ENCODE data around the gene ARHGEF1. TPM values are rescaled to one million over a fixed set of nuclear protein-coding genes. Genes with fewer than 3 reads are reported as not detected.

The ARHGEF1 gene
- total RNA-seq, 5 donors from 2014 or later (not counting 1 experiment from before 2014, with no cell fraction given): 1,130 to 1,360 (median 1,288) TPM

DNA sequence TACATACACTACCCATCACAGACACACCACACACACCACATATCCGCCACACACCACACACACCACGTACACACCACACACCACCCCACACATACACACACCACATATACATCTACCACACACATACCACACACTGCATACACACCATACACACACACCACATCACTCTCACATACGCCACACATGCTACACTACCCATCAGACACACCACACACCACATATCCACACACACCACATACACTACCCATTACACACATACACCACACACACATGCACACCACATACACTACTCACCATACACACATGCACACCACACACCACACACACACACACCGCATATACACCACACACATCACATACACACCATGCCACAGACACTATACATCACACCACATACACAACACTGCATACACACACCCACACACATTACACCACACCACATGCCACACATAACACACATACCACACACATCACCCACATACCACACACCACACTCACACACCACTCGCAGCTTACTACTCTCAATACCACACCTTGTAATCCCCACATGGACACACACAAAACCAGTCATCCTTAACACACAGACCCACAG lies 35.8 kb downstream of the ARHGEF1 start:
- Mint-ChIP-seq H3K4me3 (no peak overlapping the region), H3K36me3 (peaks cover 4% of the 10 kb centered on the region), H3K9me3 (no peaks in the 10 kb centered on the region), H3K27ac (no peak overlapping the region), H3K27me3 (peaks cover 11 to 12% of the 10 kb centered on the region in 2 donors), H3K4me1 (peaks cover 20 to 31% (median 21%) of the 10 kb centered on the region in 3 donors)
- Histone ChIP-seq H3K27me3 (replicated peaks in 1 of 2; ENCODE audit: control insufficient read depth in 2 of 2, extremely low read depth in 1 of 2, insufficient read depth in 2 of 2, low read length in 1 of 2) (peaks cover 15 to 83% of the 10 kb centered on the region in 2 experiments), H3K4me3 (ENCODE audit: control insufficient read depth in 1 of 2, extremely low read depth in 1 of 2, low read length in 1 of 2) (no peak overlapping the region), H3K9me3 (no peaks in the 10 kb centered on the region), H3K27ac (ENCODE audit: low read length) (no peak overlapping the region), H3K36me3 (ENCODE audit: control insufficient read depth in 2 of 2, extremely low read depth in 1 of 2, insufficient read depth in 1 of 2, low read length in 1 of 2) (no peaks in the 10 kb centered on the region), H3K4me1 (ENCODE audit: control insufficient read depth in 1 of 2, extremely low read depth in 1 of 2, insufficient read depth in 2 of 2, low read length in 2 of 2) (peaks cover 26 to 53% of the 10 kb centered on the region in 2 experiments)
- ChIA-PET POLR2A (interaction anchor here in 1 of 2 donors (0.6 kb wide), 1 partner anchor 10 kb away, joined by 5 read pairs; no protein-coding TSS in a partner anchor), CTCF (no interaction called here)
- no peak for DNase-seq
- WGBS (ENCODE audit: insufficient coverage): 92% methylated on average over 5 of the region's 5 CpGs
- ATAC-seq (replicated peaks in 1 of 4): no peak

GRCh38 chr19:41919948-41920712 lies 37.1 kb downstream of the ARHGEF1 start:
- DNase-seq (no peak), ATAC-seq (replicated peaks in 1 of 4) (no peak)
- Histone ChIP-seq H3K27me3 (replicated peaks in 1 of 2; ENCODE audit: control insufficient read depth in 2 of 2, extremely low read depth in 1 of 2, insufficient read depth in 2 of 2, low read length in 1 of 2) (peaks cover 15 to 74% of the 10 kb centered on the region in 2 experiments), H3K4me1 (ENCODE audit: control insufficient read depth in 1 of 2, extremely low read depth in 1 of 2, insufficient read depth in 2 of 2, low read length in 2 of 2) (peaks cover 20 to 42% of the 10 kb centered on the region in 2 experiments), H3K36me3 (ENCODE audit: control insufficient read depth in 2 of 2, extremely low read depth in 1 of 2, insufficient read depth in 1 of 2, low read length in 1 of 2) (no peaks in the 10 kb centered on the region), H3K4me3 (ENCODE audit: control insufficient read depth in 1 of 2, extremely low read depth in 1 of 2, low read length in 1 of 2) (no peak overlapping the region), H3K9me3 (no peaks in the 10 kb centered on the region), H3K27ac (ENCODE audit: low read length) (no peak overlapping the region)
- no peak overlapping the region for H3K4me3 Mint-ChIP-seq
- CTCF ChIA-PET: no interaction called here
- peaks cover 4% of the 10 kb centered on the region for H3K36me3 Mint-ChIP-seq
- no peaks in the 10 kb centered on the region for H3K9me3 Mint-ChIP-seq
- POLR2A ChIA-PET: no interaction called here
- WGBS (ENCODE audit: insufficient coverage): 98% methylated on average over 32 of the region's 33 CpGs
- H3K27me3 Mint-ChIP-seq: peaks cover 8% of the 10 kb centered on the region in 2 donors
- H3K4me1 Mint-ChIP-seq: peaks cover 14 to 21% (median 17%) of the 10 kb centered on the region in 3 donors
- no peak overlapping the region for H3K27ac Mint-ChIP-seq

DNA sequence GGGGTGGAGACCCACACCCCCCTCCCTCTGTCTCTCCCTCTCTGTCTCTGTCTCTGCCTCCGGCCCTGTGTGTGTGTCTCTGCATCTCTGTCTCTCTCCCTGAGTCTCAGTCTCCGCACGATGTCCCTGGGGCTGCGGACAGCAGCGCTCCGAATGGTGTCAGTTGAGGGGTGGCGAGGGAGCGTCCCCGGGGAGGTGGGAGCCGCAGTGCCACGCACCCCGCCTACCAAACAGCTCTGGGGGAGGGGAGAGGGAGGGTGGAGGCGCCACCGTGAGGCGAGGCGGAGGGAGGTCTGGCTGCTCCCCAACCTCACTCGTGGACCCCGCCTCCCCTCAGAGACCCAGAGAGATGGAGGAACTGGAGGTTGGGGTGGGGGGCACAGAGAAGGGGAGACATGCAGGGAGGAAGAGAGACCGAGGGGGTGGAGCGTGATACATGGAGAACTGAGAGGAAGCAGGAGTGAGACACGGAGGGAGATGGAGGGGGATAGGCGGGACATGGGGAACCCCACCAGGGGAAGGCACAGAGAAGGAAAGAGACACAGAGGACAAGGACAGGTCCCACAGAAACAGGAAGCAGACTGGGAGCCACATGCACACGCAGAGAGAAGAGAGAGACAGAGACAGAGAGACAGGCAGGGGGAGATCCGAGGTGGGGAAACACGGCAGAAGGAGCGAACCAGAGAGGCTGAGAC lies 38.0 kb downstream of the ARHGEF1 start:
- ChIA-PET POLR2A (no interaction called here), CTCF (interaction anchor here in 1 of 2 donors (0.6 kb wide), 1 partner anchor 46 kb away, joined by 3 read pairs; no protein-coding TSS in a partner anchor)
- no peaks in the 10 kb centered on the region for H3K9me3 Mint-ChIP-seq
- peak overlapping the region in 2 of 3 donors; percentile 14 to 33 for H3K4me3 Mint-ChIP-seq
- Histone ChIP-seq H3K4me3 (ENCODE audit: control insufficient read depth in 1 of 2, extremely low read depth in 1 of 2, low read length in 1 of 2) (no peak overlapping the region), H3K27me3 (replicated peaks in 1 of 2; ENCODE audit: control insufficient read depth in 2 of 2, extremely low read depth in 1 of 2, insufficient read depth in 2 of 2, low read length in 1 of 2) (peaks cover 15 to 67% of the 10 kb centered on the region in 2 experiments), H3K27ac (ENCODE audit: low read length) (no peak overlapping the region), H3K9me3 (no peaks in the 10 kb centered on the region), H3K4me1 (ENCODE audit: control insufficient read depth in 1 of 2, extremely low read depth in 1 of 2, insufficient read depth in 2 of 2, low read length in 2 of 2) (peaks cover 14 to 33% of the 10 kb centered on the region in 2 experiments), H3K36me3 (ENCODE audit: control insufficient read depth in 2 of 2, extremely low read depth in 1 of 2, insufficient read depth in 1 of 2, low read length in 1 of 2) (no peaks in the 10 kb centered on the region)
- H3K27me3 Mint-ChIP-seq: peaks cover 8% of the 10 kb centered on the region in 2 donors
- peaks cover 14 to 21% (median 17%) of the 10 kb centered on the region in 3 donors for H3K4me1 Mint-ChIP-seq
- no peak for ATAC-seq (replicated peaks in 1 of 4)
- no peak for DNase-seq
- peak overlapping the region in 1 of 2 donors; percentile 31 for H3K27ac Mint-ChIP-seq
- 58% methylated on average over 11 of the region's 26 CpGs for WGBS (ENCODE audit: insufficient coverage)
- peaks cover 4% of the 10 kb centered on the region for H3K36me3 Mint-ChIP-seq

- Mint-ChIP-seq H3K27me3 (peaks cover 8% of the 10 kb centered on the region in 2 donors), H3K4me1 (peaks cover 14 to 21% (median 17%) of the 10 kb centered on the region in 3 donors), H3K9me3 (no peaks in the 10 kb centered on the region), H3K4me3 (peak overlapping the region in 2 of 3 donors; percentile 14 to 33), H3K27ac (peak overlapping the region in 1 of 2 donors; percentile 31), H3K36me3 (peaks cover 4% of the 10 kb centered on the region)
- Histone ChIP-seq H3K36me3 (ENCODE audit: control insufficient read depth in 2 of 2, extremely low read depth in 1 of 2, insufficient read depth in 1 of 2, low read length in 1 of 2) (no peaks in the 10 kb centered on the region), H3K4me1 (ENCODE audit: control insufficient read depth in 1 of 2, extremely low read depth in 1 of 2, insufficient read depth in 2 of 2, low read length in 2 of 2) (peaks cover 10 to 25% of the 10 kb centered on the region in 2 experiments), H3K9me3 (no peaks in the 10 kb centered on the region), H3K4me3 (ENCODE audit: control insufficient read depth in 1 of 2, extremely low read depth in 1 of 2, low read length in 1 of 2) (no peak overlapping the region), H3K27me3 (replicated peaks in 1 of 2; ENCODE audit: control insufficient read depth in 2 of 2, extremely low read depth in 1 of 2, insufficient read depth in 2 of 2, low read length in 1 of 2) (peaks cover 12 to 59% of the 10 kb centered on the region in 2 experiments), H3K27ac (ENCODE audit: low read length) (no peak overlapping the region)
- CTCF ChIA-PET: interaction anchor here in 1 of 2 donors (0.6 kb wide), 1 partner anchor 46 kb away, joined by 3 read pairs; no protein-coding TSS in a partner anchor
- DNase-seq: no peak
- 65% methylated on average over 13 of the region's 22 CpGs for WGBS (ENCODE audit: insufficient coverage)
- ATAC-seq (replicated peaks in 1 of 4): peak in 1 of 4 experiments; percentile 23
- POLR2A ChIA-PET: no interaction called here
Observed at GRCh38 chr19:41921577-41922576, 38.9 kb downstream of the ARHGEF1 start.

DNA sequence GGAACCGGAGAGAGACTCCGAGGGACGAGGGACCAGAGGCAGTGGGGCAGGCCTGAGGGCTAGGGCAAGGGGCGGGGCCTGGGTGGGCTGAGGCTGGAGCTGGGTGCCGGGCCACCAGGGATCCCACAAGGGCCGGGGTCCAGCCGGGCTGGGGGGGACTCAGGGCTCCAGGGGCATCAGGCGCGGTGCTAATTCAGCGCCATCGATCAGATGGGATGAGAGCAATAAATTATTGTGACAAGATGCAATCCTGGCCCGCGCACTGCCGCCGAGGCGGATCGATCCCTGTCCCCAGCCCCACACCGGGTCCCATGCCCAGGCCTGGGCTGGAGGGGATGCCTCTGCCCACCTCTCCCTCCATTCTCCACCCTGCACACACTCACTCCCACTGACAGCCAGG lies 39.6 kb downstream of the ARHGEF1 start:
- H3K27ac Mint-ChIP-seq: no peak overlapping the region
- no peaks in the 10 kb centered on the region for H3K9me3 ChIP-seq
- WGBS (ENCODE audit: insufficient coverage): 76% methylated on average over 9 of the region's 18 CpGs
- no peaks in the 10 kb centered on the region for H3K36me3 ChIP-seq (ENCODE audit: control insufficient read depth in 2 of 2, extremely low read depth in 1 of 2, insufficient read depth in 1 of 2, low read length in 1 of 2)
- H3K9me3 Mint-ChIP-seq: no peaks in the 10 kb centered on the region
- H3K36me3 Mint-ChIP-seq: peaks cover 4% of the 10 kb centered on the region
- no peak for ATAC-seq (replicated peaks in 1 of 4)
- H3K27me3 ChIP-seq (replicated peaks in 1 of 2; ENCODE audit: control insufficient read depth in 2 of 2, extremely low read depth in 1 of 2, insufficient read depth in 2 of 2, low read length in 1 of 2): peaks cover 11 to 57% of the 10 kb centered on the region in 2 experiments
- peak overlapping the region in 1 of 3 donors; percentile 14 for H3K4me3 Mint-ChIP-seq
- ChIA-PET CTCF (no interaction called here), POLR2A (no interaction called here)
- H3K27me3 Mint-ChIP-seq: peaks cover 8% of the 10 kb centered on the region in 2 donors
- H3K4me1 Mint-ChIP-seq: peaks cover 14 to 21% (median 17%) of the 10 kb centered on the region in 3 donors
- H3K4me3 ChIP-seq (ENCODE audit: control insufficient read depth in 1 of 2, extremely low read depth in 1 of 2, low read length in 1 of 2): no peak overlapping the region
- peaks cover 10 to 31% of the 10 kb centered on the region in 2 experiments for H3K4me1 ChIP-seq (ENCODE audit: control insufficient read depth in 1 of 2, extremely low read depth in 1 of 2, insufficient read depth in 2 of 2, low read length in 2 of 2)
- DNase-seq: no peak
- no peak overlapping the region for H3K27ac ChIP-seq (ENCODE audit: low read length)
